Measurements from ENCODE around the gene DPP3.

Gene DPP3

DNA sequence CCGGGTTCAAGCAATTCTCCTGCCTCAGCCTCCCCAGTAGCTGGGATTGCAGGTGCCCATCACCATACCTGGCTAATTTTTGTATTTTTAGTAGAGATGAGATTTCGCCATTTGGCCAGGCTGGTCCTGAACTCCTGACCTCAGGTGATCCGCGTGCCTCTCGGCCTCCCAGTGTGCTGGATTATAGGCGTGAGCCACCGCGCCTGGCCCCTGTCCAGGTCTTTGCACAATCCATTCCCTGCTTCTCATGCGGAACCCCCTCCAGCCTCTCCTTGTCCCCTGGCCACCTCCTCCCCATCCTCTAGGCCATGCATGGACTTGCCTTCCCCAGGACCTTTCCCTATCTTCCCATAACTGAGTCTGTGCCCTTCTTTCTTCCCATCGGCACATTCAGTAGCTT, 8.7 kb downstream of the DPP3 start:
- no peak for DNase-seq

- no peak for DNase-seq
Measured at GRCh38 chr11:66489636-66490035, 9.4 kb downstream of the DPP3 start.

- no peak for DNase-seq
Measured at GRCh38 chr11:66491315-66491935, 11.2 kb downstream of the DPP3 start.

GRCh38 chr11:66492161-66492865, 12.1 kb downstream of the DPP3 start:
- DNase-seq, result no peak

DNA sequence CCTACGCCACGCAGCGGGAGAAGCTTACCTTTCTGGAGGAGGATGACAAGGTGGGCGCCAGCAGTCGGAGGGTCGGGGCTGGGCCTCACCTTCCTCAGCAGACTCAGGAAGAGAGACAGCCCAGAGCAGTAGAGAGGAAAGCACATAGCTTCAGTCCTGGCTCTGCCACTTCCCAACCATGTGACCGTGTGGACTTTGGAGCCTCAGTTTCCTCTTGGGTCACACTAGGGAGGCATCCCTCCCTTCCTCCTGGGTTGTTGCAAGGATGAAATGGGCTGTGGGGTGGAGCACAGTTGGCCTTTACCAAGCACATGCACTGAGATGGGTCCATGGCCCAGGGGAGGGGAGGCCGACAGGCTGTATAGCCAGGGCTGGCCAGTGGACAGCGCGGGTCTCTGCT, 12.9 kb downstream of the DPP3 start:
- DNase-seq, result no peak

GRCh38 chr11:66494458-66494857, 14.2 kb downstream of the DPP3 start:
- DNase-seq, result no peak

DNA sequence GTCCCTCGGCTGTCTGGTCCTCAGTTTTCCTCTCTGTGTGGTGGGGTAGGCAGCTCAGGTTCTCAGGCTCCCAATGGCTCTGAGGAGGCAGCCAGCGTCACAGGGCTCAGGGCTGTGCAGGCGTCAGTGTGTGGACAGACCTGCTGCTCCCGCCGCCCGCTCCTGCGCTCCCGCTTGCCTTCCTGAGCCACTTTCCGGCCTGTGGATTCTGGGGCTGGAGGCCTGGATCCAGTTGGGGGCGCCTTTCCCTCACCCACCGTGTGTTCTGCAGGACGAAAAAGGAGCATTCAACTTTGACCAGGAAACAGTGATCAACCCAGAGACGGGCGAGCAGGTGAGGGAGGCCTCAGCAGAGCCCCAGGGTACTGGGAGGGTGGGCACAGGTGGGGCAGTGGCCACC, 14.7 kb downstream of the DPP3 start:
- no peak for DNase-seq

GRCh38 chr11:66495401-66495854, 15.2 kb downstream of the DPP3 start:
- peak in 1 of 2 experiments; percentile 40 for DNase-seq

DNA sequence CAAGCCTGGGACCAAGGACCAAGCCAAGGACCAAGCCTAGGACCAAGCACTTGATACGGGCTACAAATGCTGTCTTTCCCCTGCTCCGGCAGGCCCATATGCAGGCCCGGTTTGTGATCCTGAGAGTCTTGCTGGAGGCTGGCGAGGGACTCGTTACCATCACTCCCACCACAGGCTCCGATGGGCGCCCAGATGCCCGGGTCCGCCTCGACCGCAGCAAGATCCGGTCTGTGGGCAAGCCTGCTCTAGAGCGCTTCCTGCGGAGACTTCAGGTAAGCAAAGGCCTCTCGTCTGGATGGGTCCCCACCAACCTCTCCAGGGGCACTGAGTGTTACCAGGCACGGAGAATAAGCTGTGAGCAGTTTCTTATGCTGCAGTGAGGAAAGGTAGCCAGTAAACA, 17.0 kb downstream of the DPP3 start:
- DNase-seq, result no peak

DNA sequence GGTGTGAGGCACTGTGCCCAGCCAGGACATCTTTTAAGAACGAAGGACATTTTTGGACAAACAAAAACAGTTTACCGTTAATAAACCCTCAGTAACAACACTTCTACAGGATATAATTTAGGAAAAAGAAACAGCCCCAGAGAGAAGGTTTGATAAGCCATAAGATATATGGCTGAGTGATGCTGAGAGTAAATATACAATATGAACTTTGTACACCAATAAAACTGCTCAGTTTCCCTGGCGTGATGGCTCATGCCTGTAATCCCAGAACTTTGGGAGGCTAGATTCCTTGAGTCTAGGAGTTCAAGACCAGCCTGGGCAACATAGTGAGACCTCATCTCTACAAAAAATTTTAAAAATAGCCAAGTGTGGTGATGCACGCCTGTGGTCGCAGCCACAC, 18.3 kb downstream of the DPP3 start:
- no peak for DNase-seq

GRCh38 chr11:66505276-66505816, 25.1 kb downstream of the DPP3 start:
- DNase-seq, result no peak

DNA sequence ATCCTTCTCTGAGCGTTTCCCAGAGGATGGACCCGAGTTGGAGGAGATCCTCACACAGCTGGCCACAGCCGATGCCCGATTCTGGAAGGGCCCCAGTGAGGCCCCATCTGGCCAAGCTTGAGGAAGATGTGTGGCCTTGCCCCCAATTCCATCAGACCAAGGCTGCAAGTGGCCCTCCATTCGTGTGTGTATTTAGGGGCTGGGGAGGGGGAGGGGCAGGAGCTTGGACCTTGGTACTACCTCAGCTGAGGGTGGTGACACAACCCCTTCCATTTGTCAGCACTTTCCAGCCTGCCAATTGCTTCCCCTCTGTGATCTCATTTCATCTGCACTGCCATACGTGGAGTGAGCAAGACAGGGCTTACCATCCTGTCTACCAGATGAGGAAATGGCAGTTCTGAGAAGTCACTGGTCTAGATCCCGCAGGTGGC, 28.9 kb downstream of the DPP3 start:
- DNase-seq, result no peak

GRCh38 chr11:66510271-66510989, 30.2 kb downstream of the DPP3 start, which contains the start of gene BBS1:
BBS1 (plus strand) TSS chr11:66510635; CDS start chr11:66510660, 25 bp downstream.
- peak; percentile 88 to 91 for DNase-seq

GRCh38 chr11:66510990-66511339, 30.7 kb downstream of the DPP3 start:
- DNase-seq, result no peak

- no peak for DNase-seq
Measured at GRCh38 chr11:66523611-66524010, 43.4 kb downstream of the DPP3 start.

DNA sequence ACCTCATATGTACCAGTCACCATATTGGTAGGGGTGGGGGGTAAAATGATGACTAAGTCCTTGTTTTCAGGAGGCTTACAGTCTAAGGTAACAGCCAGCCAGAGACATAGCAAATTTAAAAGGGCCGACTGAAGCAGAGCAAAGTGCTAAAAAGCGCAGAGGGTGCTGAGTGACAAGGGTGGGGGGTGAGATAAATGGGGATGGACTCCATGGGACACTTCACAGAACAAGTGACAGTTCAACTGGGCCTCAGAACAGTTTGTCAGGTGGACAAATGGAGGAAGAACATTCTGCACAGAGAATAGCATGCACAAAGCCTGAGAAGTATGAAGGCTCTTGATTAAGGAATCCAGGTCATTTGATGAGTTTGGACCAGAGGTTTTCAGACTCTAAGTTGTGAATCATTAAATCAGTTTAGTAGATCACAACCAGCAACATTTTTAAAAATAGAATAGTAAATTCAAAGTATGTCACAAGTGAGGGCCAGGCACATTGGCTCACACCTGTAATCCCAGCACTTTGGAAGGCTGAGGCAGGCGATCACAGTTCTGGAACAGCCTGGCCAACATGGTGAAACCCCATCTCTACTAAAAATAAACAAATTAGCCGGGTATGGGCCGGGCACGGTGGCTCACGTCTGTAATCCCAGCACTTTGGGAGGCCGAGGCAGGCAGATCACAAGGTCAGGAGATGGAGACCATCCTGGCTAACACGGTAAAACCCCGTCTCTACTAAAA, 44.2 kb downstream of the DPP3 start:
- no peak for DNase-seq

DNA sequence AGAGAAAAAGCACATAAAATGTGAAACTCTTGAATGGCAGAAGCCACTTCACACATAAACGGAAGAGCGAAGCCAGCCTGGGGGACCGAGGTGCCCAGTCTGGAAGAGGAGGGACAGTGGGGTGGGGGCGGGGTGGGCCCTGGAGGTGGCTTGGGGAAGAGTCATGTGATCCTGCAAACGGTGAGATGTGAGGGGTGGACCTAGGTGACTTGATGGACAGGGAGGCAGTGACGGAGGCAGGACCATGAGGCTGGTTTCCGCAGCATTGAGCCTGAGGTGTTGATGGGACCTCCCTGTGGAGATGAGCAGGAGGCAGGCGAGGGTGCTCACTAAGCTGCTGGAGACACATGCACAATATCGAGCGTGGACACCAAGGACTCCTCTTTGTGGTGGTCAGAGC, 48.8 kb downstream of the DPP3 start:
- DNase-seq, result no peak

DNA sequence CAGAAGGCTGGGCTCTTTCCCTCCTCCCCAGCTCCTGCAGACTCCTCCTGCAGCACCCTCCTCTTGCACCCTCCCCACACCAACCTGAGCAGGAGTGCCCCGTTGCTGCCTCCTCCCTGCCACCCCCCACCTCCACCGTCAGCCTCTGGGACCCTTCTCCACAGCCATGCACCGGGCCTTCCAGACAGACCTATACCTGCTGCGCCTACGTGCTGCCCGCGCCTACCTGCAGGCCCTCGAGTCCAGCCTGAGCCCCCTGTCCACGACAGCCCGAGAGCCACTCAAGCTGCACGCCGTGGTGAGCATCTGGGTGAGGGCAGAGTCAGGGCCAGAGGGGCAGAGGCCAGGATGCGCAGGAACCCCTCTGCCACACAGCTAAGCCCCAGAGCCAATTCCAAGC, 49.4 kb downstream of the DPP3 start:
- no peak for DNase-seq

DNA sequence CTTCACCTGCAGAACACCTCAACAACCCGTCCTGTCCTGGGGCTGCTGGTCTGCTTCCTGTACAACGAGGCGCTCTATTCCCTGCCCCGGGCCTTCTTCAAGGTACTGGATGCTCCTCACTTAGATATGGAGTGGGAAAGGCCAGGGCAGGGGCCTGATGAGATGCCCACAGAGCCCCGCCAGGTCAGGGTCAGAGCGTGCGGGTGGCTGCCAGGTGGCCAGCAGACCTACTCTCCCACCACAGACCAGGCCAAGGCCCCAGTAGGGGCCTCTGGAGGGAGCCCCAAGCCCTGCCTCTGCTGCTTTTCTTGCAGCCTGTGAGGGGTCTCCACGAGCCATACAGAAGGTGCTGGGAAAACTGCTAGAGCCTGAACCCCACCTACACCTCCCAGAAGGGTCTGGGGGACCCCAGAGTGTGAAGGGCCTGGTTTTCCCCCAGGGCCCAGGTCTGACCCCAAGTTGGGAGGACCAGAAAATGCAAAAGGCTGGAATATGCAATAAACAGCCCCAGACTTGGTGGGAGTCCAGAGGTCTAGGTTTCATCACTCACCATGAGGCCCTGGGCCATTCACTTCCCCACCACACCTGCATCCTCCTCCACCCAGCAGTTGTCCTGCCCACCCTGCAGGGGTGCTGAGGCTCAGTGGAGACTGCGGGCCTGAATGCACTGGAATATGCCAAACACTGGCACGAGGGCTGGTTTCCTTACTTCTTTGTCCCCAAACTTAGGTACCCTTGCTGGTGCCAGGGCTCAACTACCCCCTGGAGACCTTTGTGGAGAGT, 50.9 kb downstream of the DPP3 start:
- DNase-seq, result no peak

DNA sequence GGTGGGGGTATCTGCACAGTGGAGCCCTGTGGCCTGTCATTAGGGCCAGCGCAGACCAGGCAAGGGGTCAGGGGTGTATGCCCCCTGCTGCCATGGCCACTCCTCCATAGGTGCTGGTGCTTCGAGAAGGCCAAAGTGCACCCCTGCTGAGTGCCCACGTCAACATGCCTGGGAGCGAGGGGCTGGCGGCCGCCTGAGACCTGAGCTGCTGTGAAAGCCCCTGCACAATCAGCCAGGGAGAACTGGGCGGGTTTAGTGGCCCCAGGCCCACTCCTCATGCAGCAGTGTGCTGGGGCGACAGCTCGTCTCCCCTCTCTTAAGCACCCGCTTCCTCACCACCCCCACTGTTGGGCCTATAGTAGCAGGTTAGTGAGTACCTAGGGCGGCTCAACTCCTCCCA, 51.6 kb downstream of the DPP3 start:
- DNase-seq, result no peak

- no peak for DNase-seq
Measured at GRCh38 chr11:66532784-66533183, 52.5 kb downstream of the DPP3 start.

GRCh38 chr11:66539170-66539869, 59.1 kb downstream of the DPP3 start:
- DNase-seq, result no peak

All from activated T-cell treated with anti-CD3 and anti-CD28 coated beads, Interleukin-2, amount 50 U/mL, for 48 hours (primary cell).